ENCODE data around the gene ZNF385B. TPM values are rescaled to one million over a fixed set of nuclear protein-coding genes. Genes with fewer than 3 reads are reported as not detected.

ZNF385B gene
- total RNA-seq, 2 experiments from 2014 or later, result not detected

- DNase-seq, result no peak
- no peaks in the 10 kb centered on the region for H3K9me3 Mint-ChIP-seq
- peaks cover 16% of the 10 kb centered on the region for H3K27me3 Mint-ChIP-seq
- POLR2A ChIA-PET, result no interaction called here
- no peak overlapping the region for H3K27ac Mint-ChIP-seq
- no peaks in the 10 kb centered on the region for H3K36me3 Mint-ChIP-seq
- H3K4me3 Mint-ChIP-seq, result no peak overlapping the region
- ATAC-seq (ENCODE audit: low read depth), result no peak
- H3K4me1 Mint-ChIP-seq, result no peaks in the 10 kb centered on the region
These were observed 18.8 kb downstream of the ZNF385B start for GRCh38 chr2:179842498-179843153.

GRCh38 chr2:179840840-179841239 is 20.6 kb downstream of the ZNF385B start:
- Mint-ChIP-seq H3K27me3 (peaks cover 18% of the 10 kb centered on the region), H3K4me3 (no peak overlapping the region), H3K27ac (no peak overlapping the region), H3K9me3 (no peaks in the 10 kb centered on the region), H3K4me1 (no peaks in the 10 kb centered on the region), H3K36me3 (no peaks in the 10 kb centered on the region)
- ATAC-seq (ENCODE audit: low read depth) (no peak), DNase-seq (no peak)
- POLR2A ChIA-PET, result no interaction called here

GRCh38 chr2:179837408-179837807 is 24.0 kb downstream of the ZNF385B start:
- H3K4me1 Mint-ChIP-seq, result no peaks in the 10 kb centered on the region
- H3K9me3 Mint-ChIP-seq, result no peaks in the 10 kb centered on the region
- DNase-seq, result no peak
- no peaks in the 10 kb centered on the region for H3K36me3 Mint-ChIP-seq
- H3K27ac Mint-ChIP-seq, result no peak overlapping the region
- POLR2A ChIA-PET, result no interaction called here
- ATAC-seq (ENCODE audit: low read depth), result no peak
- H3K4me3 Mint-ChIP-seq, result no peak overlapping the region
- H3K27me3 Mint-ChIP-seq, result peaks cover 14% of the 10 kb centered on the region

GRCh38 chr2:179830043-179830787 is 31.2 kb downstream of the ZNF385B start:
- H3K27me3 Mint-ChIP-seq, result peaks cover 5% of the 10 kb centered on the region
- no peaks in the 10 kb centered on the region for H3K4me1 Mint-ChIP-seq
- no peak overlapping the region for H3K27ac Mint-ChIP-seq
- ATAC-seq (ENCODE audit: low read depth), result no peak
- no peaks in the 10 kb centered on the region for H3K36me3 Mint-ChIP-seq
- no peak overlapping the region for H3K4me3 Mint-ChIP-seq
- no peaks in the 10 kb centered on the region for H3K9me3 Mint-ChIP-seq
- POLR2A ChIA-PET, result no interaction called here
- DNase-seq, result no peak

- no peak for DNase-seq
- H3K27ac Mint-ChIP-seq, result no peak overlapping the region
- H3K4me1 Mint-ChIP-seq, result no peaks in the 10 kb centered on the region
- H3K4me3 Mint-ChIP-seq, result no peak overlapping the region
- POLR2A ChIA-PET, result no interaction called here
- no peaks in the 10 kb centered on the region for H3K36me3 Mint-ChIP-seq
- no peak for ATAC-seq (ENCODE audit: low read depth)
- no peaks in the 10 kb centered on the region for H3K9me3 Mint-ChIP-seq
- H3K27me3 Mint-ChIP-seq, result peaks cover 5% of the 10 kb centered on the region
These were observed 35.1 kb downstream of the ZNF385B start for GRCh38 chr2:179826297-179826696.

GRCh38 chr2:179825494-179825893 is 35.9 kb downstream of the ZNF385B start:
- no peaks in the 10 kb centered on the region for H3K36me3 Mint-ChIP-seq
- H3K27ac Mint-ChIP-seq, result no peak overlapping the region
- H3K27me3 Mint-ChIP-seq, result peaks cover 5% of the 10 kb centered on the region
- DNase-seq, result no peak
- no peak overlapping the region for H3K4me3 Mint-ChIP-seq
- no peaks in the 10 kb centered on the region for H3K4me1 Mint-ChIP-seq
- ATAC-seq (ENCODE audit: low read depth), result no peak
- H3K9me3 Mint-ChIP-seq, result no peaks in the 10 kb centered on the region
- POLR2A ChIA-PET, result no interaction called here

- no peak for ATAC-seq (ENCODE audit: low read depth)
- H3K36me3 Mint-ChIP-seq, result no peaks in the 10 kb centered on the region
- no peak overlapping the region for H3K27ac Mint-ChIP-seq
- POLR2A ChIA-PET, result no interaction called here
- H3K4me1 Mint-ChIP-seq, result no peaks in the 10 kb centered on the region
- H3K9me3 Mint-ChIP-seq, result no peaks in the 10 kb centered on the region
- H3K27me3 Mint-ChIP-seq, result peaks cover 5% of the 10 kb centered on the region
- no peak for DNase-seq
- H3K4me3 Mint-ChIP-seq, result no peak overlapping the region
These were observed 36.5 kb downstream of the ZNF385B start for GRCh38 chr2:179824961-179825360.

DNA sequence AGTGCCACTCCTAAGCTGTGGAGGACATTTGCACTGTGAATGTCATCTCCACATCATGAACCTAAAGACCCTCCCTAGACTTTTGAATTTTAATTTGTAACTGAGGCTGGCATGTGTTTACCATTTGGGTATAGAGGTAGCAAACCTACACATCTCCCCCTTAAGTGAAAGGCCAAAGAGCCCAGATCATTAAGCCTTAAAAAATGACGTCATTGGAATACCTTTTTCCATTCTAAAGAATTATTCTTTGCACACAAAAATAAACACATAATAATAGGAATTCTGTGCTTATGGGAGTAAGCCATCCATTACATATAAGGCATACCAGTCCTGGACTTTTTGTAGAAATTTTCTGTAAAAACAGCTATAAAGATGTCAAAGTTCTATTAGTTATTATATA is 38.9 kb downstream of the ZNF385B start:
- DNase-seq, result no peak
- Mint-ChIP-seq H3K9me3 (no peaks in the 10 kb centered on the region), H3K4me1 (no peaks in the 10 kb centered on the region), H3K4me3 (no peak overlapping the region), H3K27ac (no peak overlapping the region), H3K36me3 (no peaks in the 10 kb centered on the region), H3K27me3 (peaks cover 5% of the 10 kb centered on the region)
- POLR2A ChIA-PET, result no interaction called here
- ATAC-seq (ENCODE audit: low read depth), result no peak

GRCh38 chr2:179818546-179818945 is 42.9 kb downstream of the ZNF385B start:
- Mint-ChIP-seq H3K9me3 (no peaks in the 10 kb centered on the region), H3K4me3 (no peak overlapping the region)
- POLR2A ChIA-PET, result no interaction called here

GRCh38 chr2:179817181-179817841 is 44.1 kb downstream of the ZNF385B start:
- H3K27me3 Mint-ChIP-seq, result no peaks in the 10 kb centered on the region
- no peak overlapping the region for H3K4me3 Mint-ChIP-seq
- no peaks in the 10 kb centered on the region for H3K4me1 Mint-ChIP-seq

More at GRCh38 chr2:179818546-179818945, 42.9 kb downstream of the ZNF385B start:
- no peak for DNase-seq
- ATAC-seq (ENCODE audit: low read depth), result no peak
- Mint-ChIP-seq H3K36me3 (no peaks in the 10 kb centered on the region), H3K27ac (no peak overlapping the region), H3K4me1 (no peaks in the 10 kb centered on the region), H3K27me3 (no peaks in the 10 kb centered on the region)

DNA sequence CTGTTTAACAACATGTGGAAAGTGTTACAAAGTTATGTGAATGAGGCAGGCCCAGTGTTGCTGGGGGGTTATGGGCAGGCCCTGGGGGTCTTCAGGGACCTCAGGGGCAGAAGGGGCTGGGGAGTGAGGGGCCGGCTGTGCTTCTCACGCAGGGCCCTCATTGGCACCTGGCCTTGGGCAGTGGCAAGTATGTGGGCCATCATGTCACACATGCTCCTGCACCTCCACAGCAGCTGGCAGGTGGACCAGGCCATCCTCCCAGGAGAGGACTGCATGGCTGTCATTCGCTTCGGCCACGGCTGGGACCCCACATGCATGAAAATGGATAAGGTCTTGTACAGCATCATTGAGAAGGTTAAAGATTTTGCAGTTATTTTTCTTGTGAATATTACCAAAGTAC is 47.4 kb downstream of the ZNF385B start:
- Mint-ChIP-seq H3K27me3 (no peaks in the 10 kb centered on the region), H3K36me3 (no peaks in the 10 kb centered on the region), H3K9me3 (no peaks in the 10 kb centered on the region), H3K27ac (no peak overlapping the region), H3K4me1 (no peaks in the 10 kb centered on the region), H3K4me3 (no peak overlapping the region)
- POLR2A ChIA-PET, result no interaction called here
- DNase-seq (no peak), ATAC-seq (ENCODE audit: low read depth) (no peak)

More at GRCh38 chr2:179817181-179817841, 44.1 kb downstream of the ZNF385B start:
- ATAC-seq (ENCODE audit: low read depth) (no peak), DNase-seq (no peak)
- POLR2A ChIA-PET, result no interaction called here
- Mint-ChIP-seq H3K36me3 (no peaks in the 10 kb centered on the region), H3K27ac (no peak overlapping the region), H3K9me3 (no peaks in the 10 kb centered on the region)

DNA sequence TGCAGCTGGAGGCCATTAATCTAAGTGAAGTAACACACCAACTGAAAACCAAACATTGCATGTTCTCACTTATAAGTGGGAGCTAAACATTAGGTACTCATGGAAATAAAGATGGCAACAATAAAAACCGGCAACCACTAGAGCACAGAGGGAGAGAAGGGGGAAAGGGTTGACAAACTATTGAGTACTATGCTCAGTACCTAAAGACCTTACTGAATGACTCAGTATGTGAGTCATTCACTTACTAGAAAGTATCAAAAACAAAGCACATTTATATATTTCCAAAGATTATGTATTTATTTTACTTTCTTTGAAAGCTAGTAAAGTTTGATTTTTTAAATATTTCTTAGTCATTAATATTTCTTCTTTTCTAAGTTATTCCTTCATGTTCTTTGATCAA is 48.9 kb downstream of the ZNF385B start:
- Mint-ChIP-seq H3K36me3 (no peaks in the 10 kb centered on the region), H3K27ac (no peak overlapping the region), H3K4me3 (no peak overlapping the region), H3K27me3 (no peaks in the 10 kb centered on the region), H3K4me1 (no peaks in the 10 kb centered on the region), H3K9me3 (no peaks in the 10 kb centered on the region)
- no peak for DNase-seq
- no peak for ATAC-seq (ENCODE audit: low read depth)
- POLR2A ChIA-PET, result no interaction called here

DNA sequence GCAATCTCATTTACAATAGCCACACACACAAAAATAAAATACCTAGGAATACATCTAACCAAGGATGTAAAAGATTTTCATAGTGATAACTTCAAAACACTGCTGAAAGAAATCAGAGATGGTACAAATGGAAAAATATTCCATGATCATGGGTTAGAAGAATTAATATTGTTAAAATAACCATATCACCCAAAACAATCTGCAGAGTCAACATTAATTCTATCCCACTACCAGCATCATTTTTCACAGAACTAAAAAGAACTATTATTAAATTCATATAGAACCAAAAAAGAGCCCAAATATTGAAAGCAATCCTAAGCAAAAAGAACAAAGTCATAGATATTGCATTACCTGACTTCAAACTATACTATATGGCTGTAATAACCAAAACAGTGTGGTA is 50.4 kb downstream of the ZNF385B start:
- H3K27me3 Mint-ChIP-seq, result no peaks in the 10 kb centered on the region
- H3K9me3 Mint-ChIP-seq, result no peaks in the 10 kb centered on the region
- H3K36me3 Mint-ChIP-seq, result no peaks in the 10 kb centered on the region
- POLR2A ChIA-PET, result no interaction called here
- H3K4me1 Mint-ChIP-seq, result no peaks in the 10 kb centered on the region
- no peak overlapping the region for H3K4me3 Mint-ChIP-seq
- H3K27ac Mint-ChIP-seq, result no peak overlapping the region
- ATAC-seq (ENCODE audit: low read depth) (no peak), DNase-seq (no peak)

GRCh38 chr2:179809606-179810005 is 51.8 kb downstream of the ZNF385B start:
- ATAC-seq (ENCODE audit: low read depth), result no peak
- no peaks in the 10 kb centered on the region for H3K36me3 Mint-ChIP-seq
- no peaks in the 10 kb centered on the region for H3K9me3 Mint-ChIP-seq

More at GRCh38 chr2:179809606-179810005, 51.8 kb downstream of the ZNF385B start:
- no peaks in the 10 kb centered on the region for H3K4me1 Mint-ChIP-seq
- H3K27me3 Mint-ChIP-seq, result no peaks in the 10 kb centered on the region
- no peak for DNase-seq
- no peak overlapping the region for H3K4me3 Mint-ChIP-seq
- H3K27ac Mint-ChIP-seq, result no peak overlapping the region
- POLR2A ChIA-PET, result no interaction called here

All from activated naive CD8-positive, alpha-beta T cell treated with anti-CD3 and anti-CD28 coated beads, Interleukin-2, amount 10 ng/mL, durations not matched to agents 7 days and 5 days (primary cell).